HG02981 (cell line): Measurements from ENCODE around the gene ETNK2.

Experiments
- ATAC-seq: cut with Tn5 transposase; IDR thresholded peaks from one replicate; pipeline ENCODE4 v1.9.1; 2021; ENCODE audit warnings: mild to moderate bottlenecking, moderate library complexity; ENCODE audit not compliant: unreplicated experiment

ETNK2 gene

DNA sequence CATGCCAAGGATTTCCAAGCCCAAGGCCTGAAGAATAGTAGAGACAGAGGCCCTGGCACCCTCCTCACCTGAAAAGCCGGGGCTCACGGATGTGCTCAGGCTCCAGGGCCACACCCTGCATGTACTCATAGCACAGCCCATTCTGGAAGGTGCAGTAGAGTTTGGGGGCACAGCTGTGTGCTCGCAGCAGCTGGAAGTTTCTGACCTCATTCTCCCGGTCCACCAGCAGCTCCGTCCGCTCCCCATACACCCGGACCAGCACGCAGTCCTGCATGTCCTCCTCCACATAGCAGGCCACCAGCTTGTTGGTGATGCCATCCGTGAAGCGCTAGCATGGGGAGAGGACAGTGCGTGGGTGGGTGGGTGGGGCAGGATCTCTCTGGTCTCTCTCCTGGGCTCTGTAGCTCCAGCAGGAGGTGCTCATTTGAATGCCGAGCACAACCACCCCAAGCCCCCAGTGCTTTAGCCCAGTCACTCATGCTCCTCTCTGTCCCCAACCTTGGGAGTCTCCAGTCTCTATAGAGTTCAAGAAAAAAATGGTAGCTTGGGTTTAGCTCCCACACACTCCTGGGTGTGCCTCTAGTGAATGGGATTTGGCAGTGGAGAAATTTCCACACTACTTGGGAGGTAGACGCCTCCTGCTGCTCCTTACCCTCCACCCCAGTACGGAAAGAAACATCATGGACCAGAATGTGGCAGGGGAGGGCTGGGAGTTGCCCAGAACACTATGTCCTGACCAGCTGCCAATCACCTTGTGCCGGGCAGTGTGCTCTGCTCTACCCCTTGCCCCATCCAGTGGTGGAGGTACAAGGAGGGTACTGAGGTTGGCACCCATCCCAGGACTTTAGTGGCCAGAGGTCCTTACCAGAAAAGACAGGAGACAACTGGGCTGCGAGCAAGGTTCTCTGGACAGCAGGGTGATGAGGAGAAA is 1.9 kb downstream of the ETNK2 start:
- ATAC-seq = no peak

DNA sequence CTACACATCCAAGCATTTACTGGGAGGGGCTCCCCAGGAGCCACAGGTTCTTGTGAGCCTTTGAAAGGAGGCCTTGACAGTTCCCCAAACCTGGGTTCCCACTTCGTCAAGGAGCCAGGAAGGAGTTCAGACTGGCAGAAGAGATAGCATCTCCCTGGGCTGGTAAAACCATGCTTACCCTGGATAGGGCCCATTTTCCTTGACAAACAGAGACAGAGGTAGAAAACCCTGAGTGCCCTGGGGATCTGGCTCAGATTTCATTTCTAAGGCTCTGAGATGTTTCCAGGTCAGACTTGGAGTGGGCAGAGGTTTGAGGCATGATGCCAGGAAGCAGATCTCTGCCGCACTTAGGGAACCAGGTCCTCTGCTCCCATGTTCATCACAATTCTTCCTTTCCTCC is 2.7 kb downstream of the ETNK2 start:
- ATAC-seq = no peak

DNA sequence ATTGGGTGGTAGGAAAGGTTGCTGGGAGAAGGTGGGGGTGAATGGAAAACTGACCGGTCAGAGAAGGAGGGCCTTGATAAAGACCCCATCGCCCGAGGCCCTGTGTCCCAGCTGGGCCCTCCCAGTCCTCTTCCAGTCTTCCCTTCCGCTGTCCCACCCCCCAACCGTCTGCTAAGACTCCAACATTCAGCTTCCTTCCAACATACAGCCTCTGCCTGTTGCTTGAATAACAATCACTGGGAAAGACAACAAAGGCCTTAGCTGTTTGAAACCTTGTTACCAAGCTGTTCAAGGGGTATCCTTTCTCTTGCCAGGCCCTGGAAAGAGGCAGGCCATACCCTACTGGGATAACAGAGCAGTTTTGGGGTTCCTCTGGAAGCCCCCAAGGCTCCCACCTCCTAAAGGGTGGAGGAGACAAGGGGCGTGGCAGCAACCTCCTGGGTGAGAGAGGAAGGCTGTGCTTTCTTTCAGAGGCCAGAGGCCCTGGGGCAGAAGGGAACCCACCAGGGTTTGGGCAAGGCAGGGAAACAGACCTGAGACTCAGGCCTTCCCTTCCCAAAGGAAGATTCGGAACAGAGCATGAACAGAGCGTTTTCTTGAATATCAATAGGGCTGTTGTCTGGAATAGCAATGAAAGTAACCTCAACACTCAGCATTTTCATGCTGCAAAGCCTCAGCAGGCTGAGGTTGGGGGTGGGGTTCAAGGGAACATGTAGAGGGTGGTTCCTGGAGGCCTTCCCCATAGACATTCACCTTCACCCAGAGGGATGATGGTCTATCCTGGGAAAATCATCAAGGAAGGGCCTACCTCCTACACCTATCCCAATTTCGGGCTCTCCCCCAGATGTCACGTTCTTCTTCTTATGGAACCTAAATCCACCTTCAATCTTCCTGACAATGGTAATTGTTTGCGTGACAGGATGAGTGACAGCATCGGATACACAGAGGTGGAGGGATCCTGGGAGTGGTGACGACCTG is 4.1 kb downstream of the ETNK2 start:
- no peak for ATAC-seq

GRCh38 chr1:204146965-204147364 is 4.9 kb downstream of the ETNK2 start:
- no peak for ATAC-seq

- no peak for ATAC-seq
These were observed 5.5 kb downstream of the ETNK2 start for GRCh38 chr1:204146309-204146708.

DNA sequence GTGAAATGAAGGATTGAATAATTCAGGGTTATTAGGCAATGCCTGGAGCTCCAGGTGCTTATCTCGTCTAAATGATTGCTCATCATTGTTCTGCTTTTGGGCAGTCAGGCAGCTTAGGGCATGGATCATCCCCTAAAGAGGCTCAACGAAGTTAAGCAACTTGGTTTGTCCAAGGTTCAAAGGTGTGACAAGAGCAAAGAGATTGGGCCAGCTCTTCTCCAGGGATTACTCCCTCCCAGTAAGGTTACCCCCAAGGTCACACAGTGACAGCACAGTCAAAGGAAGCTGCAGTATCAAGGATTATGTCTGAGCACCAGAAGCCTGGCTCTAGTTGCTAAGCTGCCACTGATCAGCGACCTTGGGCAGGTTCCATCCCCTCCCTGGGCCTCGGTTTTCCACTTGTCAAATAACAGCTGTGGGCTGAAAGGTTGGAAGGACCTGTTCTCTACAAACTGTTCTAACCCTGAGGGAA is 6.8 kb downstream of the ETNK2 start:
- no peak for ATAC-seq

DNA sequence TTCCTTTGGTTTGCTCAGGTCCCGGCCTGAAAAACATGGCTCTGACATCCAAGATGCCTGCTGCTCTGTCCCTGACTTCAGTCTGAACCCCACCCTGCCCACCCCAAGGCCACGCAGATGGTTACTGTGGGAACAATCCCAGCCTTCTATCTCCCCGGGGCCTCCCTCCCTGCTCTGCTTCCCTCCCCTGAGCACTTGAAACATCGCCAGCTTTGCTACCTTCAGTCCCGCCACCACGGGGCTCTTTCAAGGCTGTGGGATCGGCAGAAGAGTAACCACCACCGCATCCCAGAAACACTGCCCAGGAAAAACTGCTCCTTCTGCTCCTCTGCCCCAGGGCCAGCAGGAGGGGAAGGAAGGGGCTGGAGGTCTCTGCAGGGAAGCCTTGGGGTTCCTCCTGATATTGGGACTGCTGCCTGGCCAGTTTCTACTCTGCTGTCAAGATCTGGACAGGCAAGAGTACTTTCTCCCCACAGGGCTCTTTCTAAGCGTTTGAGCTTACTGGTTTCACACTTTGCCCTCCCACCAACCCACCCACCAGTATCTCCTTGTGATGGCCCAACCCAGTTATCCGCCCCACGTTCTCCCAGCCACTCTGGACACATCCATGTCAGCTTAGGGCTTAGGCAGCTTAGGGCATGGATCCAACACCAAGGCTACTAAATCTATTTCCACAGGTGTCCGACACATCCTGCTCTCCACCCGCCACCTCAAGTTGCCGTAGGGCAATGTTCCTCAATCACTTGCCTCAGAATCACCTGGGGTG is 8.4 kb downstream of the ETNK2 start:
- no peak for ATAC-seq

GRCh38 chr1:204142032-204142974 is 9.5 kb downstream of the ETNK2 start:
- ATAC-seq = no peak

- ATAC-seq = no peak
These were observed 10.7 kb downstream of the ETNK2 start for GRCh38 chr1:204141131-204141530.

GRCh38 chr1:204139952-204140351 is 11.9 kb downstream of the ETNK2 start:
- no peak for ATAC-seq

GRCh38 chr1:204139088-204139487 is 12.8 kb downstream of the ETNK2 start:
- no peak for ATAC-seq

DNA sequence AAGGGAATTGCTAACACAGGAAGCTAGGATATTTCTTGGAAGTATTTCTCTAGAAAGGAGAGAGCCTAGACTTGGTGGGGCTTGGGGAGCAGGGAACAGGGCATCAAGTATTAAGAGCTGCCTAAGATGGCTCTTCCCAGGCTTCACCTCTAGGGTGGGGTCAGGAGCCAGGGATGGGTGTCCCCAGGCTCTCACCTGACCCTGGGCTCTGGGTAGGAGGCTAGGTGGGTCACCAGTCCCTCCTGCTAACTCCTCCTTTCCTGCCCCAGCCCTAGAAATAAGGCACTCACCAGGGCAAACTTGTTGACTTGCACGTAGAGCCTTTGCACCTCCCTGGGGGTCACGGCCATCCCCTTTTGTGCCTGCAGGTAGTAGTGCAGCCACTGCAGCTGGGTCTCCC is 15.0 kb downstream of the ETNK2 start:
- ATAC-seq = no peak

- ATAC-seq = no peak
These were observed 17.7 kb downstream of the ETNK2 start for GRCh38 chr1:204134103-204134502.

DNA sequence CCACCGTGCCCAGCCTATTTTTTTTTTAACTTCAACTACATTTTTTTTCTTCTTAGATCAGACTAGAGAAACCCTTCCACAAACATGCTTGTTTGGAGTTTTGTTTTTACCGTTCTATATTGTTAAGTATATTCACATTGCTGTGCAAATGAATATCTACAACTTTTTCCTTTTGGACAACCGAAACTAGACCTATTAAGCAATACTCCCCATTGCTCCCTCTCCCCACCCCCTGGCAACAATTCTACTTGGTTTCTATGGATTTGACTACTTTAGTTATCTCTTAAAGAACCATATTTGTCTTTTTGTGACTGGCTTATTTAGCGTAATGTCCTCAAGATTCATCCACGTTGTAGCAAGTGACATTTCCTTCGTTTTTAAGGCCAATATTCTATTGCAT is 19.1 kb downstream of the ETNK2 start:
- no peak for ATAC-seq

DNA sequence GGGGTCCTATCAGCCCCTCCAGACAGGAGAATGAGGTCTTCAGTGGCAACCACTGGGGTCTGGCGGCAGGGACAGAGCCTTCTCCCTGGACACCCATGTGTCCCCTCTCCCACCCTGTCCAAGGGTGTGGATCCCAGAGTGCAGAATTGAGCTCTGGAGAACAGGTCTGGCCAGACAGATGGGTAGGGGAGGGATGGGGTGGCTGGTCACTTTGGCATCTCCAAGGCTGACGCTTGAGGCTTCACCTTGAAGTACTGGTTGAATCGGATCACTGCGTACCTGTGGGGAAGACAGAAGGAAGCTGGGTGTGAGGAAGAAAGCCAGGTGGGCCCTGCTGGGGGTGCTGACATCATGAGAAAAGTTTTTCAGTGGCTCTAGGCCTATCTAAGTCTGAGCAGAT is 19.9 kb downstream of the ETNK2 start:
- no peak for ATAC-seq

DNA sequence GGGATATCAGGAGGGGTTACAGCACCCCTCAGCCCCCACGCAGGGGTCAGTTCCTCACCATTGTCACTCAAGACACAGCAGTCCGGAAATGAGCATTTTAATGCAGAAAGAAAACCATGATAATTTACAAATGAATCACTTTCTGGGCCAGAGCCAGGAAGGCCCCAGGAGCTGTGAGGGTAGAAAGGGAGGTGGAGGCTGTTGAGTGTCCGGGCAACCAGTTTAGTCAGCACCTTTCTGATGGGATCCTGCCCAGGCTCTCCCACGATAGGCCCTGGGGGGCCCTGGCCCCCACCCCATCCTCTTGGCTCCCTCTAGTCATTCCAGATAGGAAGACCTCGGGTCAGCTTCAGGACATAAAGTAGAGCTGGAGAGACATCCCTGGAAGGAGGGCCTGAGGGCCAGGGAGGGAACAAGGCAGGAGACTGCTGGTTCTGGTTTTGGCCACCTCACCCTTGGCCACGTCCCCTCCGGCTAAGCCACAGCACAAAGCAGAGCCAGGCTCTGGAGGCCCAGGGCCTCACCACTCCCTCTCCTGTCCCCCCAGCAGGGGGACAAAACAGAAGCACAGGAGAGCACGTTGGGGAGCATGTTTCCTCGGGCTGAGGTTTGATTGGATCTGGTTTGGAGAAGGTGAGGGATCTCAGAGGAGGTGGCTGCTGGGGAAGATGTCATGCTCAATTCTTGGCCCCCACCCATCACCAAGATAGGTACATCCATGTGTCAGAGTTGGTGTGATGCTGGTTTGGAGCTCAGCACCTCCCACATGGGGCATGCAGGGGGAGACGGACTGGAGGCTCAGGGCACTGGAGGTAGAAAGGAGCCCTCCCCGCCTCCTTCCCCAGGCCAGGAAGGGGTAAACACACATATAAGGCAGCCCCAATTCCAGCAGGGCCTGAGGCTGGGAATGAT is 20.6 kb downstream of the ETNK2 start:
- no peak for ATAC-seq

- ATAC-seq = no peak
These were observed 21.7 kb downstream of the ETNK2 start for GRCh38 chr1:204130178-204130577.
